AG04450 (cell line): ENCODE results near the gene OGFOD1. TPM values are rescaled to one million over a fixed set of nuclear protein-coding genes. Genes with fewer than 3 reads are reported as not detected.

Experiments used
- CTCF ChIA-PET: fragments of 300-600, 350-600 bp; formaldehyde crosslinking; extraction: SDS; loops from one replicate; lab custom pipeline; 2022; ENCODE audit warnings: antibody characterized with exemption, inconsistent platforms; lab: Charles Lee
- POLR2A ChIA-PET: fragments of 350-600 bp; formaldehyde crosslinking; extraction: SDS; loops from one replicate; lab custom pipeline; 2021; ENCODE audit warnings: antibody characterized with exemption, inconsistent platforms; lab: Yijun Ruan, JAX
- DNase-seq: peaks from one replicate; pipeline ENCODE4 v3.0.0-alpha.2; 2011; ENCODE audit warnings: low read depth, low spot score
- H3K27ac ChIP-seq: one replicate; pipeline ENCODE4 v1.5.1; 2012; ENCODE audit warnings: low read depth, low read length, control low read depth
- H3K27me3 ChIP-seq: one replicate; pipeline ENCODE4 v1.6.0; 2012; ENCODE audit warnings: low read length; ENCODE audit not compliant: control insufficient read depth, insufficient read depth
- H3K4me3 ChIP-seq: 2 replicates; pipeline ENCODE4 v1.5.1; 2011; ENCODE audit warnings: mild to moderate bottlenecking, low read depth, low read length, control low read depth
- H3K9me3 ChIP-seq: 2 replicates; pipeline ENCODE4 v1.5.1; 2012; ENCODE audit warnings: low read length; ENCODE audit not compliant: control insufficient read depth, insufficient read depth
- polyA plus RNA-seq: library from polyadenylated mRNA; depleted of rRNA; stranded (reverse); fragments of >200 nt; gene quantifications from 2 replicates; pipeline ENCODE4 v1.2.3, GENCODE V29; 2011
- TF ChIP-seq, protein P1 (sequence below): IDR thresholded peaks from 2 replicates; pipeline ENCODE4 v1.5.1; 2011; ENCODE audit warnings: low read depth, low read length, control low read depth, inconsistent platforms

The OGFOD1 gene
- polyA plus RNA-seq, 1 experiment = 89.0 TPM

- Histone ChIP-seq H3K4me3 (no peak overlapping the region), H3K27me3 (no peaks in the 10 kb centered on the region), H3K27ac (no peak overlapping the region), H3K9me3 (no peaks in the 10 kb centered on the region)
- TF ChIP-seq, protein P1, sequence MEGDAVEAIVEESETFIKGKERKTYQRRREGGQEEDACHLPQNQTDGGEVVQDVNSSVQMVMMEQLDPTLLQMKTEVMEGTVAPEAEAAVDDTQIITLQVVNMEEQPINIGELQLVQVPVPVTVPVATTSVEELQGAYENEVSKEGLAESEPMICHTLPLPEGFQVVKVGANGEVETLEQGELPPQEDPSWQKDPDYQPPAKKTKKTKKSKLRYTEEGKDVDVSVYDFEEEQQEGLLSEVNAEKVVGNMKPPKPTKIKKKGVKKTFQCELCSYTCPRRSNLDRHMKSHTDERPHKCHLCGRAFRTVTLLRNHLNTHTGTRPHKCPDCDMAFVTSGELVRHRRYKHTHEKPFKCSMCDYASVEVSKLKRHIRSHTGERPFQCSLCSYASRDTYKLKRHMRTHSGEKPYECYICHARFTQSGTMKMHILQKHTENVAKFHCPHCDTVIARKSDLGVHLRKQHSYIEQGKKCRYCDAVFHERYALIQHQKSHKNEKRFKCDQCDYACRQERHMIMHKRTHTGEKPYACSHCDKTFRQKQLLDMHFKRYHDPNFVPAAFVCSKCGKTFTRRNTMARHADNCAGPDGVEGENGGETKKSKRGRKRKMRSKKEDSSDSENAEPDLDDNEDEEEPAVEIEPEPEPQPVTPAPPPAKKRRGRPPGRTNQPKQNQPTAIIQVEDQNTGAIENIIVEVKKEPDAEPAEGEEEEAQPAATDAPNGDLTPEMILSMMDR = no peak
- CTCF ChIA-PET = interaction anchor here (0.8 kb wide), 1 partner anchor 242 kb away, joined by 3 read pairs; no protein-coding TSS in a partner anchor
- POLR2A ChIA-PET = interaction anchor here (0.9 kb wide), 1 partner anchor 9 kb away, joined by 4 read pairs; the partner anchor contains the start of genes NUDT21 and OGFOD1
- no peak for DNase-seq
These were observed 8.7 kb downstream of the OGFOD1 start for GRCh38 chr16:56460101-56460500.

DNA sequence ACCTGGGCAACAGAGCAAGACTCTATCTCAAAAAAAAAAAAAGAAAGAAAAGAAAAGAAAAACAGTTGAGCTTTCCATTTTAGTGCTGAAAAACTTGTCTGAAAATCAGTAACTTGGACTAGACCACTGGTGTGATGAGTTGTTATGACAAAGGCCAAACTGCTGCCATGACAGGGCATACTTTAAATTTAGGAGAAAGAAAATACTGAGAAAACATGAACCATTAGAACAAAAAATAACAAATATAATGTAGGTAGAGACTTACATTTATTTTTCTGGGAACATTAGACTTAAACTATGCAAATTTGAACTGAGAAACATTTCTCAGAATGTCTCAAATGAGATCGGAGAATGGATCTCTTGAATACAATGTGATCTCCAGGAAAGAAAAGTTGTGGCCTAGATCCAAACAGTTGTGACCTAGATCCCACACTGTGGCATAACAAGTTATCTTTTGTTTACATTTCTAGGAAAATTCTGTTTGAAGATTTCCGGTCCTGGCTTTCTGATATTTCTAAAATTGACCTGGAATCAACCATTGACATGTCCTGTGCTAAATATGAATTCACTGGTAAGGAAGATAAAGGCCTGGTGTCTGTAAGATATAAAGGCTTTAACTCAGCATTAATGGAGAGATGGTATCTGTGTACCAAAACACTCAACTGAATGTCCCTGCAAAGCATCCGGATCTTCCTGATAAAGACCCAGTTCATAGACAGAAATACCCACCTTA, 10.9 kb downstream of the OGFOD1 start:
- TF ChIP-seq, protein P1 = no peak
- ChIA-PET POLR2A (no interaction called here), CTCF (no interaction called here)
- no peak overlapping the region for H3K4me3 ChIP-seq
- no peak for DNase-seq
- no peak overlapping the region for H3K27ac ChIP-seq
- H3K27me3 ChIP-seq = no peaks in the 10 kb centered on the region
- H3K9me3 ChIP-seq = no peaks in the 10 kb centered on the region

GRCh38 chr16:56463153-56463552, 11.8 kb downstream of the OGFOD1 start:
- Histone ChIP-seq H3K27ac (no peak overlapping the region), H3K27me3 (no peaks in the 10 kb centered on the region), H3K9me3 (no peaks in the 10 kb centered on the region), H3K4me3 (no peak overlapping the region)
- DNase-seq = no peak
- TF ChIP-seq, protein P1 = no peak
- CTCF ChIA-PET = no interaction called here
- POLR2A ChIA-PET = interaction anchor here (0.7 kb wide), 1 partner anchor 16 kb away, joined by 3 read pairs; no protein-coding TSS in a partner anchor

DNA sequence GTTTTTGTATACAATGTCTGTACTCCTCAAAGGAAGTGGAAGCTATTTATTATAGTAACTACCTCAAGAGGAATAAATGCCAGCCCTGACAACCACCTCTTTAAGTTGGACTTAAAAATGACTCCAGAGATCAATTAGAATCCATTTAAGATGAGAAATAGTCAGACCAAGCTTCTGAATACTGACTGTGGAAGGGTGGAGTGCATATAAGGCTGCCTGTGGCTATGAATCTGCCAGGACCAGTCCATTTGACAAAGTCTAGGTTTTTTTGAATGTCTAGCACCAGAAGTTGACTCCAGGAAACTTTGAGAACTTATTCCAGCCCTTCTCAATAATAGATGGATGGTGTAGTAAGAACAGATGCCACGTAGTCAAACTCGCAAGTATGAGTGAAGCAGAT, 15.0 kb downstream of the OGFOD1 start:
- H3K27ac ChIP-seq = no peak overlapping the region
- ChIA-PET CTCF (interaction anchor here (0.5 to 1.1 kb wide), 2 partner anchors 236 to 240 kb away, joined by 3 to 4 read pairs; no protein-coding TSS in a partner anchor), POLR2A (no interaction called here)
- no peak for DNase-seq
- H3K27me3 ChIP-seq = no peaks in the 10 kb centered on the region
- H3K4me3 ChIP-seq = no peak overlapping the region
- no peaks in the 10 kb centered on the region for H3K9me3 ChIP-seq
- TF ChIP-seq, protein P1 = no peak

DNA sequence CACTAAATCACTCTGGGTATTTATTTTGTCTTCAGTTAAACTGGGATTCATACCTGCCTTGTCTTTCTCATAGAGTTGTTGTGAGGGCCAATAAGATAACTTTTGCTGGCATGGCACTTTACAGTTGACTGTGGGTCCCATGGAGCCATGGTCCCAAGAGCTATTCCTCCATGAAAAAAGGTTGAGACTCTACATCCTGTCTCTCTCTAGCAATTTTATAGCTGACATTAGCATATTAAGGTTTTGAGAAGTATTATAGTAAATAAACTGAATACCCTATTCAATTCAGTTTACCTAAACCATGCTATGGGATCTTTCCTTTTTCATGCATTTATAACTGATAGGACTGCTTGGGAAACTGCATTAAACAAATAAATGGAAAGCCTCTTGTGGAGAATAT, 17.4 kb downstream of the OGFOD1 start:
- no peak overlapping the region for H3K27ac ChIP-seq
- ChIA-PET CTCF (interaction anchor here (0.9 kb wide), 1 partner anchor 305 kb away, joined by 3 read pairs; no protein-coding TSS in a partner anchor), POLR2A (no interaction called here)
- TF ChIP-seq, protein P1 = no peak
- H3K9me3 ChIP-seq = no peaks in the 10 kb centered on the region
- DNase-seq = no peak
- H3K27me3 ChIP-seq = no peaks in the 10 kb centered on the region
- no peak overlapping the region for H3K4me3 ChIP-seq
